Stomach (tissue), 9 donors: Measurements from ENCODE around the gene GPS2. TPM values are rescaled to one million over a fixed set of nuclear protein-coding genes. Genes with fewer than 3 reads are reported as not detected.
"Not testable (repeated sequence)": the region's sequence is repeated elsewhere in the genome, so short reads cannot be mapped to it uniquely, and the experiment has no call there.

ENCODE experiments used
- DNase-seq, 2 donors: peaks; one replicate each; pipeline versions ENCODE4 v3.0.0 to v3.0.0-alpha.2; 2013 to 2019
- H3K27ac ChIP-seq, 5 donors: fragments of 200-600 bp in 4 of 5; sonication (generic) in 4 of 5; one replicate each; pipeline ENCODE4 v1.5.1; 2013 to 2019; ENCODE audit warnings: mild to moderate bottlenecking in 1 of 5, moderate library complexity in 1 of 5
- H3K27me3 ChIP-seq, 3 donors: fragments of 200-600 bp; sonication (generic); one replicate each; pipeline ENCODE4 v1.5.1; 2017 to 2019; ENCODE audit warnings: mixed run types in 1 of 3
- H3K36me3 ChIP-seq, 4 donors: fragments of 200-600 bp; sonication (generic); 1 replicate in 3 of 4; 2 replicates in 1 of 4; pipeline ENCODE4 v1.5.1; 2016 to 2019
- H3K4me1 ChIP-seq, 4 donors: fragments of 200-600 bp; sonication (generic); one replicate each; pipeline ENCODE4 v1.5.1; 2016 to 2019
- H3K4me3 ChIP-seq, 4 donors: fragments of 200-600 bp; sonication (generic) in 3 of 4; one replicate each; pipeline ENCODE4 v1.5.1; 2016 to 2019; ENCODE audit warnings: mild to moderate bottlenecking in 1 of 4
- H3K9me3 ChIP-seq, 4 donors: fragments of 200-600 bp; sonication (generic); one replicate each; pipeline ENCODE4 v1.5.1; 2016 to 2019
- EP300 ChIP-seq: sonication (generic); formaldehyde crosslinking; IDR thresholded peaks from one replicate; pipeline ENCODE4 v1.6.1; 2017; ENCODE audit warnings: antibody characterized with exemption
- POLR2A ChIP-seq, 4 donors: fragments of 450-650 bp; IDR thresholded peaks; one replicate each; pipeline ENCODE4 v1.6.1; 2016; ENCODE audit warnings: antibody characterized with exemption in 4 of 4, control low read depth in 2 of 4, mild to moderate bottlenecking in 1 of 4, moderate library complexity in 1 of 4
- POLR2AphosphoS5 ChIP-seq, 3 donors: sonication (generic); formaldehyde crosslinking; IDR thresholded peaks; one replicate each; pipeline ENCODE4 v1.6.1; 2016; ENCODE audit warnings: antibody characterized with exemption in 3 of 3
- WGBS, 5 donors: extraction: QIAGEN DNeasy Blood & Tissue Kit in 3 of 5; methylation state at CpG; one replicate each; pipeline versions ENCODE4 v1.1.5 to v1.1.7; 2013 to 2018; 5-methylcytosine and 5-hydroxymethylcytosine counted together
- intact Hi-C: fragments of 100-400 bp; cut with DNase I; formaldehyde crosslinking; loops from one replicate; pipeline ENCODE4 v1.15.1; 2023; ENCODE audit warnings: low total_unique reads
- polyA plus RNA-seq, 3 donors: library from polyadenylated mRNA; stranded (reverse); fragments of 200-250 nt; gene quantifications; one replicate each; pipeline ENCODE4 v1.2.3, GENCODE V29; 2013
- total RNA-seq, 5 donors: library from RNA; depleted of rRNA; stranded (reverse); fragments of >200 nt; gene quantifications; one replicate each; pipeline versions ENCODE4 v1.1.0 to v1.2.3, GENCODE V29; 2014 to 2016
- TF ChIP-seq, protein P1 (sequence below), 7 experiments: fragments of 450-650 bp in 4 of 7; fragments of 200-600 bp in 3 of 7; sonication (generic) in 3 of 7; IDR thresholded peaks; one replicate each; pipeline ENCODE4 v1.5.1; 2016 to 2019; ENCODE audit warnings: antibody characterized with exemption in 7 of 7, control low read depth in 2 of 7, mild to moderate bottlenecking in 1 of 7
- donor health status: healthy with polysubstance abuse.
- donor health status: Bipolar disorder and iron deficiency.
- donor health status: healthy.

GPS2 gene
- total and polyA plus RNA-seq, 8 donors, result 23.9 to 91.6 (median 71.1) TPM

DNA sequence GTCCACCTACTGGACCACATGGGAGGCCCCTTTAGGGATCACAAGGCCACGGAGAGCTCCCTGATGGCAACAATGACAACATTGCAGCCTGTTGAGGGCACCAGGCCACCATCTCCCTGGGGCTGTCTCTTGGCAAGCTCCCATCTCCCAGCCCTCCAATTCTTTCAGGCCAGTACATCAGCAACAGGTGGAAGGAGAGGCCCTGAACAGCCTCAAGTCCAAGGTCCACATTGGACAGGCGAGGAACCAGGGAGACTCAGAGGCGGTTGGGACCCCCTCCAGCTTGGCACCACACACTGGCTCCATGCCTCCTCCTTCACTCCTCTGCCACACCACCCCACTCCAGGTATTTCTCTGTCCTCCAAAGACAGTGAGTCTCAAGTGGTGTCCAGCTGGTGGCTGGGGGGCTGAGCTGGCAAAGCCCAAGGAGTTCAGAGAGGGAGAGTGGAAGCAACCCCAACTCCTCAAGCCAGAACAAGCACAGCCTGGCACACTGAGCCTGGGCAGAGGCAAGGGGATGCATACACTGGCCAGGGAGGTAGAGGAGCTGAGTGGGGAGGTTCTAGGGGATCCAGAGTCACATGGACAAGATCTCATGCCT, 19.9 kb upstream of the GPS2 start:
- H3K36me3 ChIP-seq, result no peaks in the 10 kb centered on the region
- intact Hi-C loops, result no loop called here
- H3K27ac ChIP-seq, result no peak overlapping the region
- peaks cover 6 to 17% (median 10%) of the 10 kb centered on the region in 4 donors for H3K4me1 ChIP-seq
- TF ChIP-seq POLR2AphosphoS5 (IDR thresholded peaks at IDR 0.05) (no peak), EP300 (no peak), POLR2A (IDR thresholded peaks at IDR 0.05) (no peak)
- TF ChIP-seq, protein P1, sequence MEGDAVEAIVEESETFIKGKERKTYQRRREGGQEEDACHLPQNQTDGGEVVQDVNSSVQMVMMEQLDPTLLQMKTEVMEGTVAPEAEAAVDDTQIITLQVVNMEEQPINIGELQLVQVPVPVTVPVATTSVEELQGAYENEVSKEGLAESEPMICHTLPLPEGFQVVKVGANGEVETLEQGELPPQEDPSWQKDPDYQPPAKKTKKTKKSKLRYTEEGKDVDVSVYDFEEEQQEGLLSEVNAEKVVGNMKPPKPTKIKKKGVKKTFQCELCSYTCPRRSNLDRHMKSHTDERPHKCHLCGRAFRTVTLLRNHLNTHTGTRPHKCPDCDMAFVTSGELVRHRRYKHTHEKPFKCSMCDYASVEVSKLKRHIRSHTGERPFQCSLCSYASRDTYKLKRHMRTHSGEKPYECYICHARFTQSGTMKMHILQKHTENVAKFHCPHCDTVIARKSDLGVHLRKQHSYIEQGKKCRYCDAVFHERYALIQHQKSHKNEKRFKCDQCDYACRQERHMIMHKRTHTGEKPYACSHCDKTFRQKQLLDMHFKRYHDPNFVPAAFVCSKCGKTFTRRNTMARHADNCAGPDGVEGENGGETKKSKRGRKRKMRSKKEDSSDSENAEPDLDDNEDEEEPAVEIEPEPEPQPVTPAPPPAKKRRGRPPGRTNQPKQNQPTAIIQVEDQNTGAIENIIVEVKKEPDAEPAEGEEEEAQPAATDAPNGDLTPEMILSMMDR (IDR thresholded peaks at IDR 0.05), result no peak
- no peak overlapping the region for H3K4me3 ChIP-seq
- H3K27me3 ChIP-seq, result peaks cover 0 to 40% (median 4%) of the 10 kb centered on the region in 3 donors
- no peaks in the 10 kb centered on the region for H3K9me3 ChIP-seq
- DNase-seq, result no peak
- WGBS, 5 donors, result 56 to 86% (median 74%) methylated on average over 3 of the region's 3 CpGs

DNA sequence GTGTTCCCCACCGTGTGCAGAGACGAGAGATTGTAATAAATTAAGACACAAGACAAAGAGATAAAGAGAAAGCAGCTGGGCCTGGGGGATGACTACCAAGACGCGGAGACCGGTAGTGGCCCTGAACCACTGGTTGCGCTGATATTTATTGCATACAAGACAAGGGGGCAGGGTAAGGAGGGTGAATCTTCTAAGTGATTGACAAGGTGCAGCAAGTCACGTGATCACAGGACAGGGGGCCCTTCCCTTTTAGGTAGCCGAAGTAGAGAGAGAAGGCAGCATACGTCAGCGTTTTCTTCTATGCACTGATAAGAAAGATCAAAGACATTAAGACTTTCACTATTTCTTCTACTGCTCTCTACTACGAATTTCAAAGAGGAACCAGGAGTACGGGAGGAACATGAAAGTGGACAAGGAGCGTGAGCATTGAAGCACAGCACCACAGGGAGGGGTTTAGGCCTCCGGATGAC, 17.5 kb upstream of the GPS2 start:
- Histone ChIP-seq H3K27me3 (peaks cover 0 to 37% (median 4%) of the 10 kb centered on the region in 3 donors), H3K4me1 (peaks cover 12 to 27% (median 25%) of the 10 kb centered on the region in 4 donors)
- DNase-seq, H3K4me3 ChIP-seq, H3K27ac ChIP-seq, intact Hi-C loops, H3K9me3 ChIP-seq, H3K36me3 ChIP-seq: not testable (repeated sequence)
- 37 to 45% (median 44%) methylated on average over 13 to 14 of the region's 14 CpGs for WGBS, 5 donors

DNA sequence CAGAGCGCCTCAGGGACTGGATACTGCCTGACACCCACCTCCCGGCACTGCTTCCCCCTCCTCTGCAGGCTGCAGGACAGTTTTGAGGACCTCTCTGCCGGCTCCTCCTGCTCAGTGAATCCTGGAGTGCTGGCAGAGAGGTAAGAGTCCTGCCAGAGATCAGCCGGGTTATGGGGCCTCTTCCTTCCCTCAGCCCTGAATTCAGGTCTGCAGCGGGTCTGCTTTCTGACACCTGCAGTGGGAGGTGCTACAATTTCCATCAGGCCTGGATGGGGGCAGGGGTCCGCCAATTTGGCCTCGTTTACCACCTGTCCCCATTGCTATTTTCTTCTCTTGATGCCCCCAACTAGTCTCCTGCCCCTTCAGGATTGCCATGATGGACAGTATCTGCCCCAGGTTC, 17.0 kb upstream of the GPS2 start:
- peaks cover 0 to 33% (median 4%) of the 10 kb centered on the region in 3 donors for H3K27me3 ChIP-seq
- DNase-seq, result no peak
- H3K4me3 ChIP-seq, result no peak overlapping the region
- TF ChIP-seq, protein P1 (IDR thresholded peaks at IDR 0.05), result no peak
- TF ChIP-seq POLR2A (IDR thresholded peaks at IDR 0.05) (no peak), POLR2AphosphoS5 (IDR thresholded peaks at IDR 0.05) (no peak), EP300 (no peak)
- H3K4me1 ChIP-seq, result peaks cover 12 to 28% (median 27%) of the 10 kb centered on the region in 4 donors
- H3K36me3 ChIP-seq, result peaks cover 0 to 3% (median 0%) of the 10 kb centered on the region in 4 donors
- no peaks in the 10 kb centered on the region for H3K9me3 ChIP-seq
- 47 to 65% (median 54%) methylated on average over 7 of the region's 7 CpGs for WGBS, 5 donors
- intact Hi-C loops, result no loop called here
- H3K27ac ChIP-seq, result no peak overlapping the region

DNA sequence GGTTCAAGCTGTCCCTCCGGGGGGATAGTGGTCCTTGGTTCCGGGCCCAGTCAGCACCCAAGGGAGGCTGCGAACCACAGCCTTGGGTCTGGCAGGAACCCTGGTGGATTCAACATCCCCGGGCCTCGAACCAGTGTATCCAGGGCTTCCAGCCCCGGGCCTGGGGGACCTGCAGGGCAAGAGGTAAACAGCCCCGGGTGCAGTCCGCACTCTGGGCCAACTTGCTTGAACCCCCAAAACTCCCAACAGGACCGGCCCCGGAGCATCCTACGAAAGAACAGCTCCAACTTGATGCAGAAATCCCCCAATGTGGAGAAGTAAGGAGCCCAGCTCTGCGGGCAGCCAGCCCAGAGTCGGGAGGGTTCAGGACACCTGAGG, 15.5 kb upstream of the GPS2 start:
- intact Hi-C loops, result no loop called here
- Histone ChIP-seq H3K4me3 (peak overlapping the region; percentile 89 to 99 (median 97)), H3K27ac (peak overlapping the region; percentile 81 to 95 (median 94)), H3K27me3 (peaks cover 0 to 20% (median 0%) of the 10 kb centered on the region in 3 donors), H3K36me3 (peaks cover 0 to 18% (median 13%) of the 10 kb centered on the region in 4 donors), H3K4me1 (peaks cover 12 to 29% (median 25%) of the 10 kb centered on the region in 4 donors), H3K9me3 (no peaks in the 10 kb centered on the region)
- DNase-seq, result no peak
- 55 to 71% (median 65%) methylated on average over 8 to 13 of the region's 13 CpGs for WGBS, 5 donors
- TF ChIP-seq, protein P1 (IDR thresholded peaks at IDR 0.05), result no peak
- TF ChIP-seq POLR2AphosphoS5 (IDR thresholded peaks at IDR 0.05) (no peak), EP300 (no peak), POLR2A (IDR thresholded peaks at IDR 0.05) (no peak)
